Fibroblast of lung (primary cell): ENCODE measurements around the gene SOX9.

Experiments used
- EZH2 ChIP-seq: IDR thresholded peaks from 2 replicates; pipeline ENCODE4 v1.5.1; 2012; ENCODE audit warnings: low read length, control low read depth, mild to moderate bottlenecking; ENCODE audit errors: missing control alignments
- TF ChIP-seq, protein P1 (sequence below), 2 donors: IDR thresholded peaks in 1 of 2; conservative IDR thresholded peaks in 1 of 2; 1 replicate in 1 of 2; 2 replicates in 1 of 2; pipeline ENCODE4 v1.5.1; 2011 to 2012; ENCODE audit warnings: low read length in 2 of 2, control low read depth in 1 of 2, inconsistent platforms in 1 of 2, low read depth in 1 of 2, mild to moderate bottlenecking in 1 of 2

GRCh38 chr17:72101526-72101925 lies 19.3 kb upstream of the SOX9 start:
- TF ChIP-seq, protein P1, sequence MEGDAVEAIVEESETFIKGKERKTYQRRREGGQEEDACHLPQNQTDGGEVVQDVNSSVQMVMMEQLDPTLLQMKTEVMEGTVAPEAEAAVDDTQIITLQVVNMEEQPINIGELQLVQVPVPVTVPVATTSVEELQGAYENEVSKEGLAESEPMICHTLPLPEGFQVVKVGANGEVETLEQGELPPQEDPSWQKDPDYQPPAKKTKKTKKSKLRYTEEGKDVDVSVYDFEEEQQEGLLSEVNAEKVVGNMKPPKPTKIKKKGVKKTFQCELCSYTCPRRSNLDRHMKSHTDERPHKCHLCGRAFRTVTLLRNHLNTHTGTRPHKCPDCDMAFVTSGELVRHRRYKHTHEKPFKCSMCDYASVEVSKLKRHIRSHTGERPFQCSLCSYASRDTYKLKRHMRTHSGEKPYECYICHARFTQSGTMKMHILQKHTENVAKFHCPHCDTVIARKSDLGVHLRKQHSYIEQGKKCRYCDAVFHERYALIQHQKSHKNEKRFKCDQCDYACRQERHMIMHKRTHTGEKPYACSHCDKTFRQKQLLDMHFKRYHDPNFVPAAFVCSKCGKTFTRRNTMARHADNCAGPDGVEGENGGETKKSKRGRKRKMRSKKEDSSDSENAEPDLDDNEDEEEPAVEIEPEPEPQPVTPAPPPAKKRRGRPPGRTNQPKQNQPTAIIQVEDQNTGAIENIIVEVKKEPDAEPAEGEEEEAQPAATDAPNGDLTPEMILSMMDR (conservative IDR thresholded peaks at IDR 0.05 in 1 of 2, IDR thresholded peaks at IDR 0.05 in 1 of 2; ENCODE audit: low read depth in 1 of 2, low read length in 2 of 2) = no peak
- no peak for TF ChIP-seq EZH2
